Hepatocyte (in vitro differentiated cells): ENCODE measurements around the gene MAP4K2. TPM values are rescaled to one million over a fixed set of nuclear protein-coding genes. Genes with fewer than 3 reads are reported as not detected.

ENCODE experiments used
- DNase-seq: peaks from one replicate; pipeline ENCODE4 v3.0.0-alpha.2; 2016; ENCODE audit warnings: low spot score
- H2AFZ ChIP-seq: fragments of 200-600 bp; sonication (generic); 2 replicates; pipeline ENCODE4 v1.6.0; 2016; ENCODE audit warnings: antibody characterized with exemption, mild to moderate bottlenecking
- H3K27ac ChIP-seq: fragments of 200-600 bp; sonication (generic); 2 replicates; pipeline ENCODE4 v1.5.1; 2016; ENCODE audit warnings: mild to moderate bottlenecking
- H3K27me3 ChIP-seq: fragments of 200-600 bp; sonication (generic); 2 replicates; pipeline ENCODE4 v1.6.1; 2016
- H3K36me3 ChIP-seq: fragments of 200-600 bp; sonication (generic); replicated peaks from 2 replicates; pipeline ENCODE4 v1.5.1; 2016; ENCODE audit warnings: low read depth; ENCODE audit not compliant: insufficient read depth
- H3K4me1 ChIP-seq: fragments of 200-600 bp; sonication (generic); 2 replicates; pipeline ENCODE4 v1.5.1; 2016; ENCODE audit warnings: mild to moderate bottlenecking, moderate library complexity; ENCODE audit not compliant: insufficient read depth
- H3K4me2 ChIP-seq: fragments of 200-600 bp; sonication (generic); 2 replicates; pipeline ENCODE4 v1.6.0; 2016
- H3K4me3 ChIP-seq: fragments of 200-600 bp; sonication (generic); 2 replicates; pipeline ENCODE4 v1.5.1; 2016; ENCODE audit warnings: mild to moderate bottlenecking
- H3K79me2 ChIP-seq: fragments of 200-600 bp; sonication (generic); 2 replicates; pipeline ENCODE4 v1.6.0; 2017; ENCODE audit warnings: mild to moderate bottlenecking
- H3K9me2 ChIP-seq: fragments of 200-600 bp; sonication (generic); replicated peaks from 2 replicates; pipeline ENCODE4 v1.6.0; 2017; ENCODE audit warnings: mild to moderate bottlenecking; ENCODE audit not compliant: insufficient read depth
- H3K9me3 ChIP-seq: fragments of 200-600 bp; sonication (generic); 2 replicates; pipeline ENCODE4 v1.5.1; 2016; ENCODE audit warnings: low read depth, mild to moderate bottlenecking
- H4K20me1 ChIP-seq: fragments of 200-600 bp; sonication (generic); 2 replicates; pipeline ENCODE4 v1.6.0; 2016; ENCODE audit warnings: mild to moderate bottlenecking; ENCODE audit not compliant: insufficient read depth, poor library complexity, severe bottlenecking
- EZH2 ChIP-seq: fragments of 200-600 bp; sonication (generic); IDR thresholded peaks from 2 replicates; pipeline ENCODE4 v1.6.1; 2016; ENCODE audit warnings: antibody characterized with exemption, mild to moderate bottlenecking, borderline replicate concordance
- EZH2phosphoT487 ChIP-seq: fragments of 200-600 bp; sonication (generic); IDR thresholded peaks from one replicate; pipeline ENCODE4 v1.6.1; 2018; ENCODE audit warnings: antibody characterized with exemption, mild to moderate bottlenecking, low read depth, moderate library complexity; ENCODE audit not compliant: unreplicated experiment, severe bottlenecking
- WGBS: methylation state at CpG from one replicate; pipeline ENCODE4 v1.1.6; 2016; ENCODE audit warnings: low lambda C conversion rate; ENCODE audit errors: missing lambda C conversion rate; 5-methylcytosine and 5-hydroxymethylcytosine counted together
- polyA plus RNA-seq: library from polyadenylated mRNA; unstranded; fragments of >200 nt; fragmentation: Nextera tagmentation; extraction: Ambion mirVana; gene quantifications from 2 replicates; pipeline ENCODE4 v1.2.1, GENCODE V29; 2016
- total RNA-seq: library from RNA; depleted of rRNA; stranded (reverse); fragments of >200 nt; gene quantifications from 2 replicates; pipeline ENCODE4 v1.2.3, GENCODE V29; 2014
- TF ChIP-seq, protein P1 (sequence below): fragments of 200-600 bp; sonication (generic); IDR thresholded peaks from 2 replicates; pipeline ENCODE4 v1.5.1; 2016; ENCODE audit warnings: antibody characterized with exemption, mild to moderate bottlenecking; ENCODE audit not compliant: poor library complexity

MAP4K2 gene
- total and polyA plus RNA-seq, 2 experiments from 2014 or later, result 7.8 to 9.0 TPM

DNA sequence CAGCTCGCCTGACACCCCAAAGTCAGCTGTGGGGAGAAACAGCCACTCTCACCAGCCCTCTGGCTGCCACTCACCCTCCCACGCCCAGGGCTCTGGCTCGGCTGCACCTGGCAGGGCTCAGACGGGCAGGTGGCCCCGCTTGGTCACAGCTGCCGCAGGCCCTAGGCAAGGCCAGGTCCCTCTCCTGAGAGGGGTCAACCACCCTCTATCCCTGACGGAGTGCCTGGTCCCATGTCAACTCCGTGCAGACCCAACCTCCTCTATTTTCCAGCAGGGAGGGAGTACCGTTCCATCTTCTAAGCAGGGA, 1.9 kb downstream of the MAP4K2 start:
- no peak for DNase-seq
- TF ChIP-seq EZH2 (no peak), EZH2phosphoT487 (no peak)
- TF ChIP-seq, protein P1, sequence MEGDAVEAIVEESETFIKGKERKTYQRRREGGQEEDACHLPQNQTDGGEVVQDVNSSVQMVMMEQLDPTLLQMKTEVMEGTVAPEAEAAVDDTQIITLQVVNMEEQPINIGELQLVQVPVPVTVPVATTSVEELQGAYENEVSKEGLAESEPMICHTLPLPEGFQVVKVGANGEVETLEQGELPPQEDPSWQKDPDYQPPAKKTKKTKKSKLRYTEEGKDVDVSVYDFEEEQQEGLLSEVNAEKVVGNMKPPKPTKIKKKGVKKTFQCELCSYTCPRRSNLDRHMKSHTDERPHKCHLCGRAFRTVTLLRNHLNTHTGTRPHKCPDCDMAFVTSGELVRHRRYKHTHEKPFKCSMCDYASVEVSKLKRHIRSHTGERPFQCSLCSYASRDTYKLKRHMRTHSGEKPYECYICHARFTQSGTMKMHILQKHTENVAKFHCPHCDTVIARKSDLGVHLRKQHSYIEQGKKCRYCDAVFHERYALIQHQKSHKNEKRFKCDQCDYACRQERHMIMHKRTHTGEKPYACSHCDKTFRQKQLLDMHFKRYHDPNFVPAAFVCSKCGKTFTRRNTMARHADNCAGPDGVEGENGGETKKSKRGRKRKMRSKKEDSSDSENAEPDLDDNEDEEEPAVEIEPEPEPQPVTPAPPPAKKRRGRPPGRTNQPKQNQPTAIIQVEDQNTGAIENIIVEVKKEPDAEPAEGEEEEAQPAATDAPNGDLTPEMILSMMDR, result no peak
- WGBS, result 95% methylated on average over 9 of the region's 9 CpGs
- Histone ChIP-seq H2AFZ (no peak overlapping the region), H3K27ac (no peak overlapping the region), H3K79me2 (no peaks in the 10 kb centered on the region), H3K4me2 (no peak overlapping the region), H3K4me1 (peaks cover 20% of the 10 kb centered on the region), H4K20me1 (no peaks in the 10 kb centered on the region), H3K36me3 (no peaks in the 10 kb centered on the region), H3K9me2 (no peaks in the 10 kb centered on the region), H3K4me3 (no peak overlapping the region), H3K9me3 (no peaks in the 10 kb centered on the region), H3K27me3 (no peaks in the 10 kb centered on the region)

DNA sequence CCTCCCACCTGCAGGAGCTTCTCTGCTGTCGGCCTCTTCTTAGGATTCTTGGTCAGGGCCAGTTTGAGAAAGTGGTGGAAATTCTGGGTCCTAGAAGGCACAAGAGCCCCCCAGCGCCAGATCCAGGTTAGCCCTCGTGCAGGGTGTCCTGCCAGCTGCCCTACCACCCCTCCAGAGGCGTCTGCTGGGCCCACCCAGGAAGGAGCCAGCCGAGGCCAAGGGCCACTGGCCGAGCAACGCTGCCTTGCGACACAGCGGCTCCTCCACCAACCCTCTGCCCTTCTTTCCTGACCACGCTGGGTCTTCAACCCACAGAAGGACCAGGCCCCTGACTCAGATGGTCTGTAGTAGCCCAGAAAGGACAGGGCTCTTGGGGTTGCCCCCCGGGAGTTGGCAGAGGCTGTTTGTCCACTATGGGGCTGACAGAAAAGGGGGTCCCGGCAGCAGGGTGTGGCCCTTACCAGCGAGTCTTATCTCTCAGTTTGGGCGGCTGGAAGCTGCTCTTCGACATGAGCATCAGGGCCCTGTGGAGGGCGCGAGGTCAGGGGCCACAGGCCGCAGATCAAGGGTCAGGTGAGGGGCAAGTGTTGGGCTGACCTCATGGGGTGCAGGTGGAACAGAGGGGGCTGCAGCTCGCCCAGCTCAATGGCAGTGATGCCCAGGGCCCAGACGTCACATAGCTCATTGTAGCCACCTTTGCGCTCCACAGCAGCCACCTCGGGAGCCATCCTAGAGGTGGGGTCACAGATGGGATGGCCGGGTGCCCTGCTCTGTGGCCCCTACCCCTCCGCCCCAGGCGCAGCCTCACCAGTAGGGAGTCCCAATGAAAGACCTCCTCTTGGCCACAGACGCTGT, 2.5 kb downstream of the MAP4K2 start:
- Histone ChIP-seq H2AFZ (no peak overlapping the region), H3K79me2 (no peaks in the 10 kb centered on the region), H3K4me2 (no peak overlapping the region), H3K9me3 (no peaks in the 10 kb centered on the region), H3K27me3 (no peaks in the 10 kb centered on the region), H3K27ac (no peak overlapping the region), H3K36me3 (no peaks in the 10 kb centered on the region), H3K4me1 (peaks cover 20% of the 10 kb centered on the region), H3K9me2 (no peaks in the 10 kb centered on the region), H3K4me3 (no peak overlapping the region), H4K20me1 (no peaks in the 10 kb centered on the region)
- 92% methylated on average over 25 of the region's 26 CpGs for WGBS
- no peak for DNase-seq
- TF ChIP-seq EZH2phosphoT487 (no peak), EZH2 (no peak)
- TF ChIP-seq, protein P1, result no peak

DNA sequence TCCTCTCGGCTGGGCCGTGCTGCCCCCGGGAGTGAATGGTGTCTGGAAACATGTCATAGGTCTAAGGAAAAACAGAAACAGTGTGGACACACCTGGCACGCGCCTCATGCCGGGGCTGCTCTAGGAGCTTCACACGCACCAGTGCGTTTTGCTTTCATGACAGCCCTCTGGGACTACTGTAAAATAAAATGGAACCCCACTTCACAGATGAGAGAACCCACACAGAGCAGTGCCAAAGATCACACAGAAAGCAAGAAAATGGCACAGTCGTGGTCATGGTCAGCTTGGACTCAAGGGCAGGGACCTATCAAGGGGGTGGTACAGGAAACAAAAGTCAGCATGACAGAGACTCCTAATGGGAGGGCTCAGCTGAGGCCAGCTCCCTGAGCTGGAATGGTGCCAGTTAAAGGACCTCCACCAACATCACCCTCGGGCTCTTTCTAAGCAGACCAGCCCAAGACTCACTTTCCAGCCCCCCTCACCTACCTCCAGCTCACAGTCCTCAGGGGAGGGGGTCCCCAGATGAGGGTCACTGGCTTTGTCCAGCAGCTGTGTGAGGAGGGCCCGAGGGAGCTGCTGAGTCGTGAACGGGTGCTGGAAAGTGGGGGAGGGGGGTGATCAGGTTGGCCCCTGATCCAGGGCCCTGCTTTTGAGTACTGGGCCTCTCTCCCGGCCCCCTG, 3.3 kb downstream of the MAP4K2 start:
- Histone ChIP-seq H4K20me1 (no peaks in the 10 kb centered on the region), H3K36me3 (no peaks in the 10 kb centered on the region), H3K79me2 (no peaks in the 10 kb centered on the region), H3K27ac (no peak overlapping the region), H3K4me1 (peaks cover 20% of the 10 kb centered on the region), H3K9me2 (no peaks in the 10 kb centered on the region), H2AFZ (no peak overlapping the region), H3K9me3 (no peaks in the 10 kb centered on the region), H3K4me2 (no peak overlapping the region), H3K27me3 (no peaks in the 10 kb centered on the region), H3K4me3 (no peak overlapping the region)
- no peak for TF ChIP-seq EZH2
- TF ChIP-seq, protein P1, result no peak
- TF ChIP-seq EZH2phosphoT487, result no peak
- DNase-seq, result no peak
- WGBS, result 92% methylated on average over 14 of the region's 14 CpGs
